ENCODE measurements around the gene GRID2. TPM values are rescaled to one million over a fixed set of nuclear protein-coding genes. Genes with fewer than 3 reads are reported as not detected.

The GRID2 gene
- total RNA-seq, 2 experiments from 2014 or later = not detected

DNA sequence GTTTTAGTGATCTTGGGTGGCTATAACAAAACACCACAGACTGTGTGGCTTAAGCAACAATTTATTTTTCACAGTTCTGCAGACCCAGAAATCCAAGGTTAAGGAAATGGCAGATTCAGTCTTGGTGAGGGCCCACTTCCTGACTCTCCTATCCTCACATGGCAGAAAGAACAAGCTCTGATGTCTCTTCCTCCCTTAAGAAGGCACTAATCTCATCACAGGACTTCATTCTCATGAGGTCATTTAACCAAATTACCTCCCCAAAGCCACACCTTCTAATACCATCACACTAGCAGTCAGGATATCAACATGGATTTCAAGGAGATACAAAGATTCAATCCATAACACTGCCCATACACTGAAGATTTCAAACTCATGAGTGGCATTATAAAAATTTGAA lies 350.3 kb downstream of the GRID2 start:
- no peaks in the 10 kb centered on the region for H3K36me3 Mint-ChIP-seq (ENCODE audit: low read depth)
- DNase-seq (no peak), ATAC-seq (no peak)
- CTCF ChIA-PET = interaction anchor here (0.8 kb wide), 1 partner anchor 35 kb away, joined by 3 read pairs; no protein-coding TSS in a partner anchor
- no peaks in the 10 kb centered on the region for H3K4me1 Mint-ChIP-seq
- H3K4me3 Mint-ChIP-seq = no peak overlapping the region
- intact Hi-C loops (cut with DNase I, micrococcal nuclease) = no loop called here
- H3K27ac Mint-ChIP-seq = no peak overlapping the region
- H3K9me3 Mint-ChIP-seq (ENCODE audit: low read depth) = no peaks in the 10 kb centered on the region
- no peaks in the 10 kb centered on the region for H3K27me3 Mint-ChIP-seq
- POLR2A ChIA-PET = no interaction called here

DNA sequence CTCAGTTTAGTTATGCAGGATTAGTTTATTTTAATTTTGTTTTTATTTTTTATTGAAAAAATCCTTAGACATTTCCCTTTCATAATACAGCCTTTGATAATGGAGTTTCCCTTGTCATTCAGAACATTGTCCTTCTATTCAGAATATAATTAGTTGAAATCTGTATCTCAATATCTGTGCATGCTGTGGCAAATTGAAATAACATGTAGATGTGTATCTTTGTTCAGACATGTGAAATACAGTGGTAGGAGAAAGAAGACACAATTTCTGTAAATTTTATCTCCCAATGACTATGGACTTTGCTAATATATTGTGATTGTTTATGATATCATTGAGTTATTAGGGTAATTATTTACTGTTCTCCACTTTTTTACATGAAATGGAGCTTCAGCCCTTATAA lies 353.9 kb downstream of the GRID2 start:
- CTCF ChIA-PET = no interaction called here
- H3K36me3 Mint-ChIP-seq (ENCODE audit: low read depth) = no peaks in the 10 kb centered on the region
- no peak for DNase-seq
- no peaks in the 10 kb centered on the region for H3K4me1 Mint-ChIP-seq
- H3K27ac Mint-ChIP-seq = no peak overlapping the region
- intact Hi-C loops (cut with DNase I, micrococcal nuclease) = no loop called here
- H3K9me3 Mint-ChIP-seq (ENCODE audit: low read depth) = no peaks in the 10 kb centered on the region
- H3K4me3 Mint-ChIP-seq = no peak overlapping the region
- no peak for ATAC-seq
- POLR2A ChIA-PET = no interaction called here
- H3K27me3 Mint-ChIP-seq = no peaks in the 10 kb centered on the region

GRCh38 chr4:92658318-92658717 lies 354.6 kb downstream of the GRID2 start:
- intact Hi-C loops (cut with DNase I, micrococcal nuclease) = no loop called here
- ATAC-seq (no peak), DNase-seq (no peak)
- Mint-ChIP-seq H3K4me3 (no peak overlapping the region), H3K4me1 (no peaks in the 10 kb centered on the region), H3K27ac (no peak overlapping the region), H3K27me3 (no peaks in the 10 kb centered on the region), H3K36me3 (ENCODE audit: low read depth) (no peaks in the 10 kb centered on the region), H3K9me3 (ENCODE audit: low read depth) (no peaks in the 10 kb centered on the region)
- ChIA-PET CTCF (no interaction called here), POLR2A (no interaction called here)

GRCh38 chr4:92677805-92678204 lies 374.0 kb downstream of the GRID2 start:
- ChIA-PET CTCF (no interaction called here), POLR2A (no interaction called here)
- intact Hi-C loops (cut with DNase I, micrococcal nuclease) = no loop called here
- Mint-ChIP-seq H3K4me3 (no peak overlapping the region), H3K27ac (no peak overlapping the region), H3K9me3 (ENCODE audit: low read depth) (peaks cover 2% of the 10 kb centered on the region), H3K36me3 (ENCODE audit: low read depth) (no peaks in the 10 kb centered on the region), H3K4me1 (no peaks in the 10 kb centered on the region), H3K27me3 (no peaks in the 10 kb centered on the region)
- no peak for DNase-seq
- ATAC-seq = no peak

DNA sequence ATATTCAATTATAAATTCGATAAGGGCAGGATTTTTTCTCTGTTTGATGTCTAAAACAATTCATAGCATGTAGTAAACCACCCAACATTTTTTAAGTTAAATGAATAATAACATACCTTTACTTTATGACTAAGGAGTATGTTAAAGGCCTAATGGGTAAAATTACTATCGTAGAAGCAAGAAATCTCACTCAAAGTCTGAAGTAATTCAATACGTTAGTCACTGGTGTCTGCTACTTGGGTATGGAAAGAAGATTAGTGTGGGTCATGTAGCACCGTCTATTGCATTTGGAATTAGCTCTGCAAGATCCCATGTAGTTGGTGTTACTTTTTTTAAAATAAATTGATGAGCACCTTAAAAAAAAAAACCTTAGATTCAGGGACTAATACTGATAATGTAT lies 374.5 kb downstream of the GRID2 start:
- CTCF ChIA-PET = no interaction called here
- Mint-ChIP-seq H3K9me3 (ENCODE audit: low read depth) (peaks cover 2% of the 10 kb centered on the region), H3K36me3 (ENCODE audit: low read depth) (no peaks in the 10 kb centered on the region), H3K4me1 (no peaks in the 10 kb centered on the region), H3K27me3 (no peaks in the 10 kb centered on the region), H3K4me3 (no peak overlapping the region), H3K27ac (no peak overlapping the region)
- DNase-seq (no peak), ATAC-seq (no peak)
- POLR2A ChIA-PET = no interaction called here
- intact Hi-C loops (cut with DNase I, micrococcal nuclease) = no loop called here

DNA sequence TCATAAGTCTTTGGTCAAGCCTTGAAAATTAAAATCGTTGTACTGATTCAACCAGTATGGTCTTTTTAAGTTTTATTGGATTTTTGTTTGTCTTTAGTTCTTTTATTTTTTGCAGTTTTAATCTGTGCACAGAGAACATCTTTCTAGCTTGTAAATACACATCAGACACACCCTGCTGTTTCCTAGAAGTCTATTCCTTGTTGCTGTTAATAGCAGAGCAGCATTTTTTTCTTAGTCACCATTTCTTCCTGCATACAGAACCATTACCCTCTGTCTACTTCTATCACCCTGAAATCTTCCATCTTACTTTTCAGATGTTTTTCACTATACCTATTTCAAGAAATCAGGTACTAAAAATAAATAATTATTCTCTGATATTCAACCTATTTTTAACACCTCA lies 375.4 kb downstream of the GRID2 start:
- H3K36me3 Mint-ChIP-seq (ENCODE audit: low read depth) = no peaks in the 10 kb centered on the region
- ChIA-PET CTCF (no interaction called here), POLR2A (no interaction called here)
- H3K27ac Mint-ChIP-seq = no peak overlapping the region
- intact Hi-C loops (cut with DNase I, micrococcal nuclease) = no loop called here
- ATAC-seq = no peak
- no peak for DNase-seq
- no peak overlapping the region for H3K4me3 Mint-ChIP-seq
- H3K9me3 Mint-ChIP-seq (ENCODE audit: low read depth) = peaks cover 2% of the 10 kb centered on the region
- no peaks in the 10 kb centered on the region for H3K27me3 Mint-ChIP-seq
- H3K4me1 Mint-ChIP-seq = no peaks in the 10 kb centered on the region

GRCh38 chr4:92714640-92715039 lies 410.9 kb downstream of the GRID2 start:
- ChIA-PET POLR2A (no interaction called here), CTCF (no interaction called here)
- DNase-seq (no peak), ATAC-seq (no peak)
- Mint-ChIP-seq H3K9me3 (ENCODE audit: low read depth) (peaks cover 6% of the 10 kb centered on the region), H3K4me1 (no peaks in the 10 kb centered on the region), H3K4me3 (no peak overlapping the region), H3K36me3 (ENCODE audit: low read depth) (no peaks in the 10 kb centered on the region), H3K27ac (no peak overlapping the region), H3K27me3 (no peaks in the 10 kb centered on the region)
- intact Hi-C loops (cut with DNase I, micrococcal nuclease) = no loop called here

- DNase-seq = no peak
- no peak overlapping the region for H3K4me3 Mint-ChIP-seq
- H3K27me3 Mint-ChIP-seq = no peaks in the 10 kb centered on the region
- peaks cover 4% of the 10 kb centered on the region for H3K9me3 Mint-ChIP-seq (ENCODE audit: low read depth)
- ATAC-seq = no peak
- no peaks in the 10 kb centered on the region for H3K4me1 Mint-ChIP-seq
- ChIA-PET CTCF (no interaction called here), POLR2A (no interaction called here)
- intact Hi-C loops (cut with DNase I, micrococcal nuclease) = no loop called here
- no peaks in the 10 kb centered on the region for H3K36me3 Mint-ChIP-seq (ENCODE audit: low read depth)
- no peak overlapping the region for H3K27ac Mint-ChIP-seq
Observed at GRCh38 chr4:92733231-92733630, 429.5 kb downstream of the GRID2 start.

- Mint-ChIP-seq H3K4me1 (no peaks in the 10 kb centered on the region), H3K27me3 (no peaks in the 10 kb centered on the region), H3K4me3 (no peak overlapping the region), H3K9me3 (ENCODE audit: low read depth) (peaks cover 4% of the 10 kb centered on the region), H3K36me3 (ENCODE audit: low read depth) (no peaks in the 10 kb centered on the region), H3K27ac (no peak overlapping the region)
- CTCF ChIA-PET = no interaction called here
- intact Hi-C loops (cut with DNase I, micrococcal nuclease) = no loop called here
- no peak for ATAC-seq
- DNase-seq = no peak
- POLR2A ChIA-PET = no interaction called here
Observed at GRCh38 chr4:92735025-92735665, 431.4 kb downstream of the GRID2 start.

DNA sequence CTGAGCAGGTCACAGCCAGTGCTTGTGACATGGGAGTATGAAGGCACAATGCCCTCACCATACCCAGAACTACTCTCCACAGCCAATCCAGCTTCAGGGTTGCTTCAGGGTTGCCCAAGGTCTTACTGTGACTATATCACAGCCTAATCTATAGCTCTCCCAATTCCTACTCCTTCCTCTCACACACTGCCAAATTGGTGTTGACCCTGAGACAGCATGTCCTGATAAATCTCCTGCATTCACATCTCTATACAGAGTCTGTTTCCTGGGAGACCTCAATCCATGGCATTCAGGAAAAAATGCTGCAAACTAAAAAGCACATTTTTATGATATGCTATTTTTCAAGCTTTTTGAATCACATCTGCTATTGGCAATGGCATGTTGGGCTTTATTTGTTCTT lies 456.7 kb downstream of the GRID2 start:
- no peak for ATAC-seq
- H3K4me3 Mint-ChIP-seq = no peak overlapping the region

DNA sequence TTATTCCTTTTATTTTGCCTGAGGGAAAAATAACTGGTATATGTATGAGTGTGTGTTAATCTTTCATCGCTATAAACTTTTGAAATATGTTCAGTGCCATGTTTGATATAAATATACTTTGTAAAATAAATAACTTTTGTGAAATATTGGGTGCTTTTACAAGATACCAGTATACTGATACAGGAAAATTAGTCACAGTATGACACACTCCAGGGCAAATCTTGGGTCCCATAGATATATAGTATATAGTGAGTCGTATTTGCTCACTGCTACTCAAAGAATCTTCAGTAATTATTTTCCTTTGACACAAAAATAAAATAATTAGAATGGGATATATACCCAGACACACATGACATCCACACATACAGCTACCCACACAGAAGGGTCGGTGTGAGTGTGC lies 472.3 kb downstream of the GRID2 start:
- intact Hi-C loops (cut with DNase I, micrococcal nuclease) = no loop called here
- POLR2A ChIA-PET = no interaction called here
- ATAC-seq (no peak), DNase-seq (no peak)
- H3K27ac Mint-ChIP-seq = no peak overlapping the region
- no peak overlapping the region for H3K4me3 Mint-ChIP-seq
- peaks cover 5% of the 10 kb centered on the region for H3K9me3 Mint-ChIP-seq (ENCODE audit: low read depth)
- H3K27me3 Mint-ChIP-seq = no peaks in the 10 kb centered on the region
- H3K36me3 Mint-ChIP-seq (ENCODE audit: low read depth) = no peaks in the 10 kb centered on the region
- H3K4me1 Mint-ChIP-seq = no peaks in the 10 kb centered on the region
- CTCF ChIA-PET = no interaction called here

More for the DNA sequence above, 456.7 kb downstream of the GRID2 start:
- CTCF ChIA-PET = no interaction called here
- POLR2A ChIA-PET = no interaction called here
- no peak for DNase-seq
- Mint-ChIP-seq H3K36me3 (ENCODE audit: low read depth) (no peaks in the 10 kb centered on the region), H3K27ac (no peak overlapping the region), H3K27me3 (no peaks in the 10 kb centered on the region), H3K9me3 (ENCODE audit: low read depth) (no peaks in the 10 kb centered on the region), H3K4me1 (no peaks in the 10 kb centered on the region)
- intact Hi-C loops (cut with DNase I, micrococcal nuclease) = no loop called here

DNA sequence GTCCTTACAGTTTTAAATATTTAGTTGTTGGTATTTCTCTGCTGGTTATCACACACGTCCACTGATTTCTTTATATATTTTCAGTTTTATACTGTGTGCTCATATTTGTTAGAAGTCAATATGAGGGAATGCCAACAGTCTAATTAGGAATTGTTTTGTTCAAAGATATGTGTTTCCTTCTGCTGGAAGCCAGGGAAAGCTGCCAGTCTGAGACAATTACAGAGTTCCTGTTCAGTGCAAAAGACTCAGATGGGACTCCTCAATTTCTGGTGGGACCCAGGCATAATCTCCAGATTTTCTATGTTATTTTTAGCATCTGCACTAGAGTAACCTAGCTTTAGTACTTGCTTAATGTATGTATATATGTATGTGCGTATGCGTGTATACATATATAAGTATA lies 486.0 kb downstream of the GRID2 start:
- Mint-ChIP-seq H3K4me3 (no peak overlapping the region), H3K9me3 (ENCODE audit: low read depth) (peaks cover 3% of the 10 kb centered on the region), H3K27ac (no peak overlapping the region), H3K27me3 (no peaks in the 10 kb centered on the region), H3K36me3 (ENCODE audit: low read depth) (no peaks in the 10 kb centered on the region), H3K4me1 (no peaks in the 10 kb centered on the region)
- no peak for DNase-seq
- CTCF ChIA-PET = no interaction called here
- POLR2A ChIA-PET = no interaction called here
- no peak for ATAC-seq
- intact Hi-C loops (cut with DNase I, micrococcal nuclease) = no loop called here

DNA sequence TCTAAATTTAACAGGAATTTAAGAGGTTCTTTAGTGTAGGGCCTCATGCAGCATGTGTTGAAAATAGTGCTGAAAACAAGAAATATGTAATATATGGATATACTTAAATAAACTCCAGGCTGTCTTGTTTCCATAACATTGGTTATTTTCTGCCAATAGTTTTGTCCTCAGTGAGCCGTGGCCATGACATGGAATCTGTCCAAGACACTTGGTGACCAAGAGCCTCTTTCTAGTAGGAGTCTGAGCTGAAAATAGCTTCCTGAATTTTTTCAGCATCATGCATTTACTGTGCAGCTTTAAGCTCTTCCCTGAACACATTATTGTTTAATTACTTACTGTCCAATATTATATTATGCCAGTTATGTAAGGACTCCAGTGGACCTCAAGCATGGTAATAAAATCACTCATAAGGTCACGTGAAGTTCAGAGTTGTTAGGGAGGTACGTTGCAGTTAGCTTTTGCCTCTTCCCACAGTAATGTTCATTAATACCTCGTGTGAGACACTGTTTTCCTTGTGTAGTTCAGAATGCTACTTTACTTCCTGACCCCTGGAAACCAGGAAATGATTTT lies 488.2 kb downstream of the GRID2 start:
- ATAC-seq = no peak
- Mint-ChIP-seq H3K36me3 (ENCODE audit: low read depth) (no peaks in the 10 kb centered on the region), H3K27me3 (no peaks in the 10 kb centered on the region), H3K9me3 (ENCODE audit: low read depth) (peaks cover 3% of the 10 kb centered on the region), H3K4me1 (no peaks in the 10 kb centered on the region), H3K27ac (no peak overlapping the region), H3K4me3 (no peak overlapping the region)
- intact Hi-C loops (cut with DNase I, micrococcal nuclease) = no loop called here
- no peak for DNase-seq
- POLR2A ChIA-PET = no interaction called here
- CTCF ChIA-PET = no interaction called here

All from activated CD4-positive, alpha-beta T cell treated with anti-CD3 and anti-CD28 coated beads for 36 hours (primary cell).